ENCODE data around the gene DHFR2.
"Not testable (repeated sequence)": the region's sequence is repeated elsewhere in the genome, so short reads cannot be mapped to it uniquely, and the experiment has no call there.

DHFR2 gene

DNA sequence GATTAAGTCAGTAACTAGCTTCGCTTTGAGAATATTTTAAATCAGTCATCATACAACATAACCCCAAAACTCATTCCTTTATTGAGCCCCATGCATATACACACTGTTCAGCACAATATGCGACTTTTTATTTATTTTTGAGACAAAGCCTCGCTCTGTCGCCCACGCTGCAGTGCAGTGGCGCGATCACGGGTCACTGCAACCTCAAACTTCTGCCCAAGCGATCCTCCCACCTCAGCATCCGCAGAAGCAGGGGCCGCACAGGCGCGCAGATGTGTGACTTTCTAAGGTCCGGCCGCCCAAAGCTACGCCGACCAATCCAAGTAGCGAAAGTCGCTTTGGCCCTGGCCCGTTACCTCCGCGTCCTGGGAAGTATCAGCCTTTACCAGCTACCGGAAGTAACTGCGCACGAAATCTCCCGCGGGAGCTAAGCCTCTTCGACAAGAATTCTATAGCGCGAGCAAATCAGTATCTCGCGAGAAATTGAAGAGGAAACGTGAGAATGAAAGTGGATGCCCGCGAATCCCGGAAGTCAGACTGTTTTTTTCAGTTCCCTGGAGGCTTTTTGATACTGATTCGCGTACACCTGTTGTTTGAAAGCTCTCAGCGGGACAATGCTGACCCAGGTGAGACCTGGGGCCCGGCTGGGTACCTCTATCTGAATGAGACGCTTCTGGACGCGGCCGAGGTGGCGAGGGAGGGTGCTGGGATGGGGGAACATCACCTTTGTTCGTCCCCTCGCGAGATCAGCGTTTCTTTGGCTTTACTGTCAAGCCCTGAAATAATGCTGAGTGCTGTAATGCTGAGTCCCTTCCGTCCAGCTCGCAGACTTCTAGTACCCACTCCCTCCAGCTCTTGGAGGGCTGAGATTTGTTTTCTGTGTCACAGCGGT is at the start of gene DHFR2, which contains the start of gene NSUN3:
TSS of gene DHFR2 (minus strand) at position 404 of the 892 bp plus-strand sequence. CDS start 1,405 bp downstream, outside the sequence.
TSS of gene NSUN3 (plus strand) at position 549 of the 892 bp plus-strand sequence. CDS start at position 615, 66 bp downstream.
- Mint-ChIP-seq H3K9me3 (ENCODE audit: low read depth) (peaks cover 5% of the 10 kb centered on the region), H3K36me3 (peaks cover 16% of the 10 kb centered on the region), H3K4me1 (ENCODE audit: low read depth) (peaks cover 57% of the 10 kb centered on the region), H3K27ac (peak within 1 kb of the TSS; percentile 99), H3K27me3 (no peaks in the 10 kb centered on the region), H3K4me3 (peak within 1 kb of the TSS; percentile 97)

DNA sequence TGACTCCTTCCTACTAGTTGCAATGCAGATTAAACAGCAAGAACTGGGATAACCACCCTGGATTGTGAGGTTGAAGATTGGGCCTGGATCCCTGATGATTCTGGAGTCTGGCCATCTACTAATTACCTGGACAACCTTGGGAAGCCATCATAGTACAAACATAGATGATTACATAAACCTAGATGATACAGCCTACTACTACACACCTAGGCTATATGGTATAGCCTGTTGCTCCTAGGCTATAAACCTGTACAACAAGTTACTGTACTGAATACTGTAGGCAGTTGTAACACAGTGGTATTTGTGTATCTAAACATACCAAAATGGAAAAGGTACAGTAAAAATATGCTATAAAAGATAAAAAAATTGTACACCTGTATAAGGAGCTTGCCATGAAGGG is 48.1 kb upstream of the DHFR2 start:
- Mint-ChIP-seq H3K4me3 (no peak overlapping the region), H3K36me3 (peaks cover 15% of the 10 kb centered on the region), H3K9me3 (ENCODE audit: low read depth) (no peaks in the 10 kb centered on the region), H3K4me1 (ENCODE audit: low read depth) (peaks cover 4% of the 10 kb centered on the region), H3K27me3 (no peaks in the 10 kb centered on the region), H3K27ac (no peak overlapping the region)

DNA sequence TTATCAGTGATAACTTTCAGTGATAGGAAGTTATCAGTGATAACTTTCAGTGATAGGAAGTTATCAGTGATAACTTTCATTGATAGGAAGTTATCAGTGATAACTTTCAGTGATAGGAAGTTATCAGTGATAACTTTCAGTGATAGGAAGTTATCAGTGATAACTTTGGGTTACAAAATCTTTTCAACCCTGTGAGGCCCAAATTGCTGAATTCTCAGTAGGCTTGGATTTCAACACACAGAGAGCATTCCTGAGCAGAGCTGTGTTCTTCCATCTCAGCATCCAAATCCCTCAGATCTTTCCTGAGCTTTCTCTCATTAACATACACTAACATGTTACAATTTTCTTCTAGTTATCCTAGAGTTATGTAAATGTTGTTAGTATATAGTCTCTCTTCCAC is 47.5 kb upstream of the DHFR2 start:
- not testable (repeated sequence) for H3K27me3 Mint-ChIP-seq; H3K9me3 Mint-ChIP-seq (ENCODE audit: low read depth); H3K4me3 Mint-ChIP-seq; H3K4me1 Mint-ChIP-seq (ENCODE audit: low read depth); H3K27ac Mint-ChIP-seq
- H3K36me3 Mint-ChIP-seq, result peaks cover 15% of the 10 kb centered on the region

- Mint-ChIP-seq H3K4me1 (ENCODE audit: low read depth) (no peaks in the 10 kb centered on the region), H3K36me3 (peaks cover 5% of the 10 kb centered on the region), H3K9me3 (ENCODE audit: low read depth) (no peaks in the 10 kb centered on the region), H3K27me3 (no peaks in the 10 kb centered on the region), H3K4me3 (no peak overlapping the region), H3K27ac (no peak overlapping the region)
These were observed 43.6 kb upstream of the DHFR2 start for GRCh38 chr3:94106268-94106667.

DNA sequence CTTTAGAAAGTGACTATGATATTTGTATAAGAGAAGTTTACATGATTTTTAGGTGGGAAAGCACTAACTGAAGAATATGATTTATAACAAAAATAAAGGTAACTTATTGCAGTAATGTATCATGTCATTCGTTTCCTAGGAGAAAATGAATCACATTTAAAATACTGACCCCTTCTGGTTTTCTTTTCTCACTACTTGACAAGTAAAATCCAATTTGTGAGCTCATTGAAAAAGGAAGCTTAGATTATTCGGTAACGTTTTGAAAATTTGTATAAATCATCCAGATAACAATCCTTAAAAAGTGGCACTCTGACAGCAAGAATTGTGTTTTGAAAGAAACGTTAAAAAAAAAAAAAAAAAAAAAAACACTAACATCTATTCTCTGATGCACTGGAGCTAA is 39.1 kb upstream of the DHFR2 start:
- Mint-ChIP-seq H3K9me3 (ENCODE audit: low read depth) (no peaks in the 10 kb centered on the region), H3K27me3 (no peaks in the 10 kb centered on the region), H3K36me3 (peaks cover 24% of the 10 kb centered on the region), H3K4me1 (ENCODE audit: low read depth) (no peaks in the 10 kb centered on the region), H3K4me3 (no peak overlapping the region), H3K27ac (no peak overlapping the region)

- Mint-ChIP-seq H3K27ac (no peak overlapping the region), H3K36me3 (peaks cover 24% of the 10 kb centered on the region), H3K4me1 (ENCODE audit: low read depth) (peaks cover under 1% of the 10 kb centered on the region), H3K9me3 (ENCODE audit: low read depth) (no peaks in the 10 kb centered on the region), H3K27me3 (no peaks in the 10 kb centered on the region), H3K4me3 (no peak overlapping the region)
These were observed 36.6 kb upstream of the DHFR2 start for GRCh38 chr3:94099311-94099710.

- Mint-ChIP-seq H3K36me3 (peaks cover 26% of the 10 kb centered on the region), H3K9me3 (ENCODE audit: low read depth) (no peaks in the 10 kb centered on the region), H3K27ac (no peak overlapping the region), H3K4me3 (no peak overlapping the region), H3K27me3 (no peaks in the 10 kb centered on the region), H3K4me1 (ENCODE audit: low read depth) (peaks cover 1% of the 10 kb centered on the region)
These were observed 35.7 kb upstream of the DHFR2 start for GRCh38 chr3:94098452-94098851.

DNA sequence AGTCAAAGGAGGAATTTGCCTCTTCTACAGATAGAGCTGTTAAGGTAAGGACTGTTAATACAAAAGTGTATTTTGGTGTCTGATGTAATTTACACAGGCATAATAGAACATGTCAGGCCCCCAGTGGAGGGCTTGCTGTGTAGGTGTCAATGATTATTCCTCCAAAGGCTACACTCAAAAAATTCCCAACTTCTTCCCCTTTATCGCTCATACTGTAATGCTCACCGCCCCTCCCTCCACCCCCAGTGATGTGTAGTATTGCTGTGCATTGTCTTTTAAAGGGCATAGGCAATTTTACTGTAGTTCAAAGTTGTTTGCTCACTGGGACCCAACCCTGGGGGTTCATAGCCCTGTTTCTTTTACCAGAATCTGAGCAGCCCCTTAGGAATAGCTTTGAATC is 32.4 kb upstream of the DHFR2 start:
- Mint-ChIP-seq H3K4me3 (no peak overlapping the region), H3K4me1 (ENCODE audit: low read depth) (peaks cover 1% of the 10 kb centered on the region), H3K27ac (no peak overlapping the region), H3K9me3 (ENCODE audit: low read depth) (no peaks in the 10 kb centered on the region), H3K36me3 (peaks cover 27% of the 10 kb centered on the region), H3K27me3 (no peaks in the 10 kb centered on the region)

DNA sequence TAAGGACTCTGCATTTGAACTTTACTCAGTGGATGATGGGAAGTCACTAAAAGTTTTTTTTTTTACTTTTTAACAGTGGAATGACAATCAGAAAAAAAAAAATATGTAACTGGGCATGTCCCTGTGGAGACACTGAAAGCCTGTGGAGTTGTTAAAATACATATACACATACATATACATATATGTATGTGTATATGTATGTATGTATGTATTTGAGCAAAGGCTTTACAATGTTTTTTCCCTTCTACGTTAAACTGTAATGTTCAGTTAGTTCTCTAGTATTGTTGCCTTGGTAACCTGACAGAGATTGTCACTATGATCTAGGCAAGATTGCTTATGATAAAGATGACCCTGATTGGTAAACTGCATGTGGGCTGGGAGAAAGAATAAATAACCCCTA is 30.4 kb upstream of the DHFR2 start:
- Mint-ChIP-seq H3K36me3 (peaks cover 25% of the 10 kb centered on the region), H3K4me3 (no peak overlapping the region), H3K9me3 (ENCODE audit: low read depth) (no peaks in the 10 kb centered on the region), H3K27me3 (no peaks in the 10 kb centered on the region), H3K4me1 (ENCODE audit: low read depth) (peaks cover 1% of the 10 kb centered on the region), H3K27ac (no peak overlapping the region)

DNA sequence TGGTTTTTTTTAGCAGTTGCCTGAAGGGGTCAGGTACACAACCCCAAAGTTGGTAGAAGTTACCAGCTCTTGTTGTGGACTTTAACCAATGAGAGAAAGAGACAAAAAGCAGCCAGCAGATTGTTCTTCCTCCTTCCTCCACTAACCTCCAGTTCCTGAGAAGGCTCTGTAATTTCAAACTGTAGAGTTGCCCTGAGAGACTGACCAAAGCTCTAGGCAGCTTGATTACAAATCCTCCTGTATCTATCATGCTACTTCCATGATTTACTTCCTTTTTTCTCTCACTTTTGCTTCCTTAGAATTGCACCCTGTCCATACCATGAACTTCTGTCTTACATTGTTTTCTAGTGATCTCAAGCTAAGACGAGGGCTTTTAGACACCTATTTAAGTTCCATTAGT is 29.4 kb upstream of the DHFR2 start:
- peaks cover 19% of the 10 kb centered on the region for H3K36me3 Mint-ChIP-seq
- H3K4me1 Mint-ChIP-seq (ENCODE audit: low read depth), result peaks cover 1% of the 10 kb centered on the region
- H3K9me3 Mint-ChIP-seq (ENCODE audit: low read depth), result no peaks in the 10 kb centered on the region
- no peak overlapping the region for H3K4me3 Mint-ChIP-seq
- no peaks in the 10 kb centered on the region for H3K27me3 Mint-ChIP-seq
- H3K27ac Mint-ChIP-seq, result no peak overlapping the region

GRCh38 chr3:94089126-94089525 is 26.4 kb upstream of the DHFR2 start:
- H3K4me3 Mint-ChIP-seq, result no peak overlapping the region
- H3K36me3 Mint-ChIP-seq, result peaks cover 17% of the 10 kb centered on the region
- H3K4me1 Mint-ChIP-seq (ENCODE audit: low read depth), result peaks cover 3% of the 10 kb centered on the region
- no peaks in the 10 kb centered on the region for H3K27me3 Mint-ChIP-seq
- H3K9me3 Mint-ChIP-seq (ENCODE audit: low read depth), result no peaks in the 10 kb centered on the region
- no peak overlapping the region for H3K27ac Mint-ChIP-seq

GRCh38 chr3:94083261-94083660 is 20.5 kb upstream of the DHFR2 start:
- H3K36me3 Mint-ChIP-seq, result peaks cover 8% of the 10 kb centered on the region
- H3K27ac Mint-ChIP-seq, result no peak overlapping the region
- no peaks in the 10 kb centered on the region for H3K27me3 Mint-ChIP-seq
- H3K4me1 Mint-ChIP-seq (ENCODE audit: low read depth), result peaks cover 42% of the 10 kb centered on the region
- no peak overlapping the region for H3K4me3 Mint-ChIP-seq
- H3K9me3 Mint-ChIP-seq (ENCODE audit: low read depth), result no peaks in the 10 kb centered on the region

GRCh38 chr3:94082391-94082937 is 19.7 kb upstream of the DHFR2 start:
- no peaks in the 10 kb centered on the region for H3K9me3 Mint-ChIP-seq (ENCODE audit: low read depth)
- no peak overlapping the region for H3K27ac Mint-ChIP-seq
- peaks cover 5% of the 10 kb centered on the region for H3K36me3 Mint-ChIP-seq
- H3K4me1 Mint-ChIP-seq (ENCODE audit: low read depth), result peaks cover 49% of the 10 kb centered on the region
- H3K4me3 Mint-ChIP-seq, result no peak overlapping the region
- no peaks in the 10 kb centered on the region for H3K27me3 Mint-ChIP-seq

GRCh38 chr3:94081884-94082283 is 19.2 kb upstream of the DHFR2 start:
- H3K27ac Mint-ChIP-seq, result no peak overlapping the region
- H3K9me3 Mint-ChIP-seq (ENCODE audit: low read depth), result no peaks in the 10 kb centered on the region
- H3K27me3 Mint-ChIP-seq, result no peaks in the 10 kb centered on the region
- H3K4me3 Mint-ChIP-seq, result no peak overlapping the region
- H3K36me3 Mint-ChIP-seq, result peaks cover 6% of the 10 kb centered on the region
- peaks cover 49% of the 10 kb centered on the region for H3K4me1 Mint-ChIP-seq (ENCODE audit: low read depth)

DNA sequence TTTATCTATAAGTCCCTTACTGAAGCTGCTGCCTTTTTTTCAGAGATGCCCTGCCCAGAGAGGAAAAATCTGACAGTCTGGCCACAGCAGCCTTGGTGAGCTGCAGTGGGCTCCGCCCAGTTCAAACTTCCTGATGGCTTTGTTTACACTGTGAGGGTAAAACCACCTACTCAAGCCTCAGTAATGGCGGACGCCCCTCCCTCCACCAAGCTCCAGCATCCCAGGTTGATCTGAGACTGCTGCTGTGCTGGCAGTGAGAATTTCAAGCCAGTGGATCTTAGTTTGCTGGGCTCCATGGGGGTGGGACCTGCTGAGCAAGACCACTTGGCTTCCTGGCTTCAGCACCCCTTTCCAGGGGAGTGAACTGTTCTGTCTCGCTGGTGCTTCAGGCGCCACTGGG is 17.8 kb upstream of the DHFR2 start:
- H3K4me3 Mint-ChIP-seq; H3K27me3 Mint-ChIP-seq; H3K9me3 Mint-ChIP-seq (ENCODE audit: low read depth); H3K27ac Mint-ChIP-seq: not testable (repeated sequence)
- H3K36me3 Mint-ChIP-seq, result peaks cover 17% of the 10 kb centered on the region
- H3K4me1 Mint-ChIP-seq (ENCODE audit: low read depth), result peaks cover 51% of the 10 kb centered on the region
